KBM-7 (cell line): ENCODE data around the gene ACTN1.

Experiments used
- DNase-seq: peaks from one replicate; pipeline ENCODE4 v3.0.0-alpha.2; 2015
- in situ Hi-C: fragments of 300-500 bp; cut with MboI; formaldehyde crosslinking; loops from 2 replicates; pipeline ENCODE4 v1.14.3; 2020; ENCODE audit warnings: low sequenced_read_pairs, low pct_unique_long_range_greater_than_20kb, mixed read lengths

ACTN1 gene

DNA sequence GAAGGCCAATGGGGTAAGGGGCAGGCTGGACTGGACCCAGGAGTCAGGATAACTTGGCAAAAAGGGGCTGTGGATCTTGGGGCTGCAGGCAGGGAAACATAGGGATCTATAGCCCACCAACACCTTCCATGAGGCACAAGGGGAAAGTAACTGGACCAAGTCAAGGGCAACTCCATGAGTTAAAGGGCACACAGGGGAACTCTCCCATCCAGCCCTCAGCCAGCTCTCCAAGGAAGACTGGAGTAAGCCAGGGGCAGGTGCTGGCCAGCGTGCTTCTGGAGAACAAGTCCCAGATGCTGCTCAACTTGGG is 154.9 kb downstream of the ACTN1 start:
- in situ Hi-C loops: loop anchor here (25.0 kb wide), 2 partner anchors 587 to 887 kb away; no protein-coding TSS in a partner anchor
- DNase-seq: no peak
